HG02759 (cell line): ENCODE results near the gene CA4.

Source experiments
- ATAC-seq: cut with Tn5 transposase; IDR thresholded peaks from one replicate; pipeline ENCODE4 v1.9.1; 2021; ENCODE audit warnings: mild to moderate bottlenecking, moderate library complexity; ENCODE audit not compliant: unreplicated experiment

CA4 gene

GRCh38 chr17:60154616-60155426 is 5.0 kb downstream of the CA4 start:
- no peak for ATAC-seq

GRCh38 chr17:60155427-60155814 is 5.6 kb downstream of the CA4 start:
- ATAC-seq = no peak

GRCh38 chr17:60155815-60156214 is 6.0 kb downstream of the CA4 start:
- ATAC-seq = no peak

- no peak for ATAC-seq
Observed at GRCh38 chr17:60156746-60157145, 7.0 kb downstream of the CA4 start.

- no peak for ATAC-seq
Observed at GRCh38 chr17:60157487-60158040, 7.8 kb downstream of the CA4 start.

GRCh38 chr17:60158751-60159478 is 9.1 kb downstream of the CA4 start:
- ATAC-seq = no peak

GRCh38 chr17:60159479-60159866 is 9.7 kb downstream of the CA4 start:
- ATAC-seq = no peak

- no peak for ATAC-seq
Observed at GRCh38 chr17:60160829-60161501, 11.2 kb downstream of the CA4 start.

- no peak for ATAC-seq
Observed at GRCh38 chr17:60161598-60162330, 12.0 kb downstream of the CA4 start.

- ATAC-seq = no peak
Observed at GRCh38 chr17:60163108-60163784, 13.5 kb downstream of the CA4 start.

GRCh38 chr17:60164164-60164563 is 14.4 kb downstream of the CA4 start:
- no peak for ATAC-seq

- ATAC-seq = no peak
Observed at GRCh38 chr17:60164697-60165096, 14.9 kb downstream of the CA4 start.

- no peak for ATAC-seq
Observed at GRCh38 chr17:60165223-60165622, 15.4 kb downstream of the CA4 start.

GRCh38 chr17:60165971-60166370 is 16.2 kb downstream of the CA4 start:
- no peak for ATAC-seq

- ATAC-seq = no peak
Observed at GRCh38 chr17:60167065-60167741, 17.4 kb downstream of the CA4 start.

- ATAC-seq = no peak
Observed at GRCh38 chr17:60168654-60169053, 18.9 kb downstream of the CA4 start.

- no peak for ATAC-seq
Observed at GRCh38 chr17:60169921-60170817, 20.4 kb downstream of the CA4 start.

GRCh38 chr17:60170835-60171752 is 21.3 kb downstream of the CA4 start:
- ATAC-seq = no peak
